SK-N-SH (cell line): ENCODE measurements around the gene SIDT2. TPM values are rescaled to one million over a fixed set of nuclear protein-coding genes. Genes with fewer than 3 reads are reported as not detected.

Experiments used
- CTCF ChIA-PET: fragments of 300-600, 350-600 bp; formaldehyde crosslinking; extraction: SDS; loops from one replicate; lab custom pipeline; 2021; lab: Yijun Ruan, JAX
- POLR2A ChIA-PET: fragments of 350-600 bp; sonication (Branson Sonifier 250); formaldehyde crosslinking; extraction: SDS; loops from one replicate; lab custom pipeline; 2020; ENCODE audit warnings: antibody characterized with exemption, inconsistent platforms; lab: Yijun Ruan, JAX
- DNase-seq: peaks from one replicate; pipeline ENCODE4 v3.0.0; 2012
- H2AFZ ChIP-seq: fragments of 200-600 bp; sonication (generic); 2 replicates; pipeline ENCODE4 v1.8.1; 2016; ENCODE audit warnings: antibody characterized with exemption, mild to moderate bottlenecking, low read depth
- H3F3A ChIP-seq: fragments of 200-600 bp; sonication (generic); replicated peaks from 2 replicates; pipeline ENCODE3; 2016; ENCODE audit warnings: antibody characterized with exemption, mild to moderate bottlenecking; ENCODE audit not compliant: insufficient read depth
- H3K27ac ChIP-seq, 2 experiments: fragments of 200-500 bp in 1 of 2; fragments of 200-600 bp in 1 of 2; sonication (Bioruptor generic) in 1 of 2; sonication (generic), shearing (Covaris generic) in 1 of 2; 2 replicates each; pipeline versions ENCODE4 v1.5.1 to v1.6.1; 2014 to 2016; ENCODE audit warnings: low read depth in 2 of 2, inconsistent platforms in 1 of 2, low read length in 1 of 2, mild to moderate bottlenecking in 1 of 2, mixed read lengths in 1 of 2
- H3K27me3 ChIP-seq: fragments of 200-600 bp; sonication (generic), shearing (Covaris generic); 2 replicates; pipeline ENCODE4 v1.6.1; 2016; ENCODE audit warnings: mixed run types; ENCODE audit not compliant: insufficient read depth
- H3K36me3 ChIP-seq, 2 experiments: fragments of 200-500 bp in 1 of 2; fragments of 200-600 bp in 1 of 2; sonication (Bioruptor generic) in 1 of 2; sonication (generic) in 1 of 2; replicated peaks in 1 of 2; 2 replicates each; pipeline versions ENCODE3 to v1.5.1; 2014 to 2016; ENCODE audit warnings: low read length in 1 of 2, mild to moderate bottlenecking in 1 of 2; ENCODE audit not compliant: insufficient read depth in 2 of 2, control insufficient read depth in 1 of 2
- H3K4me1 ChIP-seq, 2 experiments: fragments of 200-500 bp in 1 of 2; fragments of 200-600 bp in 1 of 2; sonication (Bioruptor generic) in 1 of 2; sonication (generic), shearing (Covaris generic) in 1 of 2; 2 replicates each; pipeline versions ENCODE4 v1.5.1 to v1.6.1; 2014 to 2016; ENCODE audit warnings: low read depth in 1 of 2, low read length in 1 of 2, mixed run types in 1 of 2; ENCODE audit not compliant: insufficient read depth in 2 of 2, control insufficient read depth in 1 of 2
- H3K4me2 ChIP-seq: fragments of 200-600 bp; sonication (generic), shearing (Covaris generic); 2 replicates; pipeline ENCODE4 v1.6.1; 2017; ENCODE audit warnings: mixed run types
- H3K4me3 ChIP-seq, 2 experiments: fragments of 200-500 bp in 1 of 2; fragments of 200-600 bp in 1 of 2; sonication (Bioruptor generic) in 1 of 2; sonication (generic), shearing (Covaris generic) in 1 of 2; 2 replicates each; pipeline versions ENCODE4 v1.5.1 to v1.8.1; 2014 to 2016; ENCODE audit warnings: low read depth in 2 of 2, inconsistent platforms in 1 of 2, low read length in 1 of 2, mild to moderate bottlenecking in 1 of 2, mixed read lengths in 1 of 2, moderate library complexity in 1 of 2
- H3K79me2 ChIP-seq: fragments of 200-600 bp; sonication (generic); 2 replicates; pipeline ENCODE4 v1.8.1; 2017; ENCODE audit warnings: mild to moderate bottlenecking; ENCODE audit not compliant: insufficient read depth
- H3K9ac ChIP-seq: fragments of 200-600 bp; sonication (generic); 2 replicates; pipeline ENCODE4 v1.6.1; 2017; ENCODE audit warnings: mixed run types
- H3K9me2 ChIP-seq: fragments of 200-600 bp; sonication (generic); 2 replicates; pipeline ENCODE4 v1.6.1; 2017; ENCODE audit warnings: mixed run types
- H3K9me3 ChIP-seq: fragments of 200-600 bp; sonication (generic); 2 replicates; pipeline ENCODE4 v1.6.1; 2017; ENCODE audit warnings: mixed run types, mild to moderate bottlenecking, moderate library complexity
- H4K20me1 ChIP-seq: fragments of 200-600 bp; sonication (generic); 2 replicates; pipeline ENCODE4 v1.6.1; 2017; ENCODE audit warnings: mild to moderate bottlenecking, mixed run types; ENCODE audit not compliant: insufficient read depth
- CTCF ChIP-seq: fragments of 200-600 bp; sonication (generic); IDR thresholded peaks from 2 replicates; pipeline ENCODE4 v1.6.1; 2017; ENCODE audit warnings: antibody characterized with exemption, mild to moderate bottlenecking, moderate library complexity
- ELF1 ChIP-seq: IDR thresholded peaks from 2 replicates; pipeline ENCODE4 v1.4.0; 2012
- FOSL2 ChIP-seq: IDR thresholded peaks from 2 replicates; pipeline ENCODE4 v1.4.0; 2012; ENCODE audit warnings: low read depth, mild to moderate bottlenecking, moderate library complexity, borderline replicate concordance
- FOXJ3 ChIP-seq: sonication (generic); formaldehyde crosslinking; IDR thresholded peaks from 2 replicates; pipeline ENCODE4 v1.5.1; 2020; ENCODE audit warnings: mild to moderate bottlenecking, missing genetic modification reagents
- GABPA ChIP-seq: IDR thresholded peaks from 2 replicates; pipeline ENCODE4 v1.4.0; 2012; ENCODE audit warnings: low read depth, mild to moderate bottlenecking
- MAX ChIP-seq: IDR thresholded peaks from 2 replicates; pipeline ENCODE4 v1.4.0; 2012; ENCODE audit warnings: low read depth
- MEF2A ChIP-seq: IDR thresholded peaks from 2 replicates; pipeline ENCODE4 v1.4.0; 2012; ENCODE audit warnings: low read depth, borderline replicate concordance
- MXI1 ChIP-seq: IDR thresholded peaks from 2 replicates; pipeline ENCODE4 v1.6.1; 2012; ENCODE audit warnings: mild to moderate bottlenecking, low read depth, low read length, improper control_type of control experiment
- PBX3 ChIP-seq: IDR thresholded peaks from 2 replicates; pipeline ENCODE4; 2012
- POLR2AphosphoS5 ChIP-seq: IDR thresholded peaks from 2 replicates; pipeline ENCODE4 v1.6.1; 2012; ENCODE audit warnings: low read depth, low read length
- RAD21 ChIP-seq: IDR thresholded peaks from 2 replicates; pipeline ENCODE4 v1.6.1; 2012; ENCODE audit warnings: mild to moderate bottlenecking, low read length
- REST ChIP-seq: IDR thresholded peaks from 2 replicates; pipeline ENCODE4 v1.6.1; 2012; ENCODE audit warnings: mild to moderate bottlenecking, low read depth, low read length, moderate library complexity
- SIN3A ChIP-seq: IDR thresholded peaks from 2 replicates; pipeline ENCODE4 v1.6.1; 2012; ENCODE audit warnings: low read depth, mild to moderate bottlenecking, low read length, moderate library complexity, borderline replicate concordance
- SMC3 ChIP-seq: IDR thresholded peaks from 2 replicates; pipeline ENCODE4 v1.6.1; 2012; ENCODE audit warnings: low read depth, low read length, improper control_type of control experiment
- TAF1 ChIP-seq: IDR thresholded peaks from 2 replicates; pipeline ENCODE4 v1.6.1; 2012; ENCODE audit warnings: low read depth, mild to moderate bottlenecking, low read length, moderate library complexity, borderline replicate concordance
- USF1 ChIP-seq: IDR thresholded peaks from 2 replicates; pipeline ENCODE4 v1.4.0; 2012; ENCODE audit warnings: low read depth, borderline replicate concordance
- USF2 ChIP-seq: fragments of 150-350 bp; IDR thresholded peaks from 2 replicates; pipeline ENCODE4 v1.6.1; 2017; ENCODE audit warnings: antibody characterized with exemption, low read length, low read depth, borderline replicate concordance
- YY1 ChIP-seq: IDR thresholded peaks from 2 replicates; pipeline ENCODE4 v1.4.0; 2012; ENCODE audit warnings: low read depth, mild to moderate bottlenecking
- WGBS: methylation state at CpG from one replicate; pipeline ENCODE4 v1.1.6; 2017; ENCODE audit warnings: low lambda C conversion rate; 5-methylcytosine and 5-hydroxymethylcytosine counted together
- polyA plus RNA-seq, 3 experiments: library from polyadenylated mRNA; depleted of rRNA; stranded (reverse); fragments of >200 nt; gene quantifications; 2 replicates each; pipeline ENCODE4 v1.2.3, GENCODE V29; 2012

Gene SIDT2
- polyA plus RNA-seq, 1 of the 3 experiments (the other 2 are of a cell fraction), result 17.5 TPM

- 1% methylated on average over 20 of the region's 48 CpGs for WGBS
- CTCF ChIA-PET, result interaction anchor here (0.6 to 2.6 kb wide), 10 partner anchors 28 to 356 kb away, joined by 3 to 8 read pairs (median 3); partner anchors contain the start of genes APOA5, PCSK7, SIK3 and ZPR1
- peak within 1 kb of the TSS; percentile 93 for H2AFZ ChIP-seq
Observed at GRCh38 chr11:117143871-117144476, 34.6 kb upstream of the SIDT2 start, which contains the start of gene PAFAH1B2. Gene PAFAH1B2, plus strand, starts transcription at chr11:117144287. Its CDS starts 8,161 bp downstream, at chr11:117152448.

More at GRCh38 chr11:117143871-117144476, 34.6 kb upstream of the SIDT2 start, which contains the start of gene PAFAH1B2:
- Histone ChIP-seq H3K79me2 (peaks cover 46% of the 10 kb centered on the region), H3K36me3 (peaks cover 6 to 34% of the 10 kb centered on the region in 2 experiments), H3K9ac (peak within 1 kb of the TSS; percentile 89), H3K4me3 (peak within 1 kb of the TSS; percentile 76 to 84), H3K27me3 (no peaks in the 10 kb centered on the region), H3K27ac (peak within 1 kb of the TSS; percentile 82 to 88), H4K20me1 (peaks cover 43% of the 10 kb centered on the region), H3K4me1 (peaks cover 0 to 8% of the 10 kb centered on the region in 2 experiments; a peak in 3 of 4 replicates), H3K9me2 (no peaks in the 10 kb centered on the region), H3F3A (peaks cover 18% of the 10 kb centered on the region), H3K9me3 (no peaks in the 10 kb centered on the region)
- peak; percentile 98 for DNase-seq
- POLR2A ChIA-PET, result interaction anchor here (0.6 to 2.2 kb wide), 8 partner anchors 23 to 360 kb away, joined by 3 to 9 read pairs (median 4); partner anchors contain the start of genes SIK3 and ZPR1
- TF ChIP-seq USF2, result no peak
- TF ChIP-seq PBX3, result peak; percentile 98
- TF ChIP-seq RAD21, result peak; percentile 7; the same call in 1 of the 2 replicates
- peak; percentile 98 for TF ChIP-seq MAX
- TF ChIP-seq REST, result 0 out of 2 replicates have a peak, but pooled peaks have one; percentile 2
- TF ChIP-seq FOSL2, result no peak
- TF ChIP-seq SMC3, result no peak
- peak; percentile 94; the same call in 1 of the 2 replicates for TF ChIP-seq POLR2AphosphoS5
- peak; percentile 67 for TF ChIP-seq TAF1
- no peak for TF ChIP-seq CTCF
- peak; percentile 89 for TF ChIP-seq ELF1
- TF ChIP-seq GABPA, result peak; percentile 90
- TF ChIP-seq MXI1, result peak; percentile 96
- peak; percentile 49; the same call in 1 of the 2 replicates for TF ChIP-seq SIN3A
- no peak for TF ChIP-seq FOXJ3
- TF ChIP-seq MEF2A, result no peak
- TF ChIP-seq USF1, result 0 out of 2 replicates have a peak, but pooled peaks have one; percentile 7
- peak; percentile 82 for TF ChIP-seq YY1
- TF ChIP-seq, all 33 proteins: peak for 12
- H3K4me2 ChIP-seq, result peak within 1 kb of the TSS; percentile 92
